PC-9 (cell line): ENCODE results near the gene ZCCHC7. TPM values are rescaled to one million over a fixed set of nuclear protein-coding genes. Genes with fewer than 3 reads are reported as not detected.

Experiments used
- BruUV-seq: library from RNA; stranded (reverse); fragments of 400-500 nt; replicated peaks from 2 replicates; lab custom pipeline; 2021; lab: Mats Ljungman, UMichigan
- CTCF ChIA-PET: fragments of 300-600 bp; sonication (Branson Sonifier 250); formaldehyde crosslinking; loops from one replicate; lab custom pipeline; 2022; ENCODE audit warnings: antibody characterized with exemption; lab: Charles Lee
- POLR2A ChIA-PET: fragments of 300-600 bp; sonication (Branson Sonifier 250); formaldehyde crosslinking; loops from one replicate; lab custom pipeline; 2022; ENCODE audit warnings: antibody characterized with exemption; ENCODE audit not compliant: unreplicated experiment; lab: Charles Lee
- DNase-seq, 2 experiments: peaks; one replicate each; pipeline versions ENCODE4 v3.0.0 to v3.0.0-alpha.2; 2015 to 2022; ENCODE audit warnings: mixed read lengths in 1 of 2
- H2AFZ ChIP-seq: fragments of 200-600 bp; sonication (generic); 2 replicates; pipeline ENCODE4 v1.8.1; 2017; ENCODE audit warnings: antibody characterized with exemption
- H3F3A ChIP-seq: fragments of 200-600 bp; sonication (generic); 2 replicates; pipeline ENCODE4 v1.8.1; 2017; ENCODE audit warnings: antibody characterized with exemption, mild to moderate bottlenecking, low read depth; ENCODE audit not compliant: insufficient read depth
- H3K27ac ChIP-seq: fragments of 200-600 bp; sonication (generic); 2 replicates; pipeline ENCODE4 v1.6.1; 2016; ENCODE audit warnings: mixed run types
- H3K27me3 ChIP-seq: fragments of 200-600 bp; sonication (generic); 2 replicates; pipeline ENCODE4 v1.6.1; 2016; ENCODE audit warnings: low read depth, mixed run types; ENCODE audit not compliant: insufficient read depth
- H3K36me3 ChIP-seq: fragments of 200-600 bp; sonication (generic); 2 replicates; pipeline ENCODE4 v1.6.1; 2016; ENCODE audit warnings: low read depth, mixed run types
- H3K4me1 ChIP-seq: fragments of 200-600 bp; sonication (generic); replicated peaks from 2 replicates; pipeline ENCODE4 v1.6.1; 2016; ENCODE audit warnings: mixed run types; ENCODE audit not compliant: insufficient read depth
- H3K4me2 ChIP-seq: fragments of 200-600 bp; sonication (generic); 2 replicates; pipeline ENCODE4 v1.6.1; 2017; ENCODE audit warnings: mixed run types
- H3K4me3 ChIP-seq: fragments of 200-600 bp; sonication (generic); 2 replicates; pipeline ENCODE4 v1.6.1; 2016; ENCODE audit warnings: mixed run types
- H3K79me2 ChIP-seq: fragments of 200-600 bp; sonication (generic); 2 replicates; pipeline ENCODE4 v1.6.1; 2017; ENCODE audit warnings: low read depth, mixed run types
- H3K9me2 ChIP-seq: fragments of 200-600 bp; sonication (generic); 2 replicates; pipeline ENCODE4 v1.8.1; 2017; ENCODE audit warnings: mild to moderate bottlenecking; ENCODE audit not compliant: insufficient read depth
- H3K9me3 ChIP-seq: fragments of 200-600 bp; sonication (generic); 2 replicates; pipeline ENCODE4 v1.8.1; 2016; ENCODE audit warnings: low read depth; ENCODE audit not compliant: insufficient read depth
- H4K20me1 ChIP-seq: fragments of 200-600 bp; sonication (generic); 2 replicates; pipeline ENCODE4 v1.8.1; 2017; ENCODE audit not compliant: insufficient read depth
- EZH2 ChIP-seq: fragments of 200-600 bp; sonication (generic); IDR thresholded peaks from 2 replicates; pipeline ENCODE4 v1.8.0; 2017; ENCODE audit warnings: antibody characterized with exemption, low read depth
- intact Hi-C: fragments of 100-400 bp; cut with micrococcal nuclease; formaldehyde crosslinking; loops from one replicate; pipeline ENCODE4 v1.10.0; 2022; ENCODE audit not compliant: unreplicated experiment
- total RNA-seq: library from RNA; stranded (reverse); gene quantifications from 2 replicates; pipeline ENCODE4 v1.2.3, GENCODE V29; 2021
- TF ChIP-seq, protein P1 (sequence below): fragments of 200-600 bp; sonication (generic); conservative IDR thresholded peaks from 2 replicates; pipeline ENCODE4 v1.6.1; 2017; ENCODE audit warnings: mixed run types, antibody characterized with exemption, mild to moderate bottlenecking, moderate library complexity

Gene ZCCHC7
- total RNA-seq, 1 experiment from 2014 or later: 15.9 TPM

DNA sequence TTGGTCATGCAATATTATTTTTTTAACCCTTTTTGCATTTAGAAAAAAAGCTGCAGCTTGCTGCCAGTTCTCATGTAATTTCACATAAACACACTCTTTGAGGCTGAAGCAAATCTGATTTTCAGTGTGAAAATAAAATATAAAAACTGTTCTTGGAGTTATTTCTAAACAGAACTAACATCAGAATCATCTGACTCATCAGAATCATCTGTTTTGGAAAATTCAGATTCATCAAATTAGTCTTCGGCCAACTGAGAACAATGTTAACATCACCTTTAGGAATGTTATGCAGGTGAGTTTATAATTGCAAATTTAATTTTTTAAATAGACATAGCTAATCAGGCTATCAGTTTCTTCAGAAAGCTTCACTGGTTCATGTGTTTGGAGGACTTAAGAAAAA lies 45.3 kb downstream of the ZCCHC7 start:
- Histone ChIP-seq H3K4me2 (no peak overlapping the region), H2AFZ (no peak overlapping the region), H3K36me3 (no peaks in the 10 kb centered on the region), H3K9me3 (no peaks in the 10 kb centered on the region), H3K9me2 (no peaks in the 10 kb centered on the region), H3K27ac (no peak overlapping the region), H3K27me3 (no peaks in the 10 kb centered on the region), H3K79me2 (no peaks in the 10 kb centered on the region), H3K4me3 (no peak overlapping the region), H3K4me1 (no peaks in the 10 kb centered on the region), H3F3A (no peaks in the 10 kb centered on the region), H4K20me1 (no peaks in the 10 kb centered on the region; the same call in 1 of the 2 replicates)
- intact Hi-C loops: no loop called here
- DNase-seq: no peak
- ChIA-PET POLR2A (no interaction called here), CTCF (no interaction called here)
- TF ChIP-seq, protein P1, sequence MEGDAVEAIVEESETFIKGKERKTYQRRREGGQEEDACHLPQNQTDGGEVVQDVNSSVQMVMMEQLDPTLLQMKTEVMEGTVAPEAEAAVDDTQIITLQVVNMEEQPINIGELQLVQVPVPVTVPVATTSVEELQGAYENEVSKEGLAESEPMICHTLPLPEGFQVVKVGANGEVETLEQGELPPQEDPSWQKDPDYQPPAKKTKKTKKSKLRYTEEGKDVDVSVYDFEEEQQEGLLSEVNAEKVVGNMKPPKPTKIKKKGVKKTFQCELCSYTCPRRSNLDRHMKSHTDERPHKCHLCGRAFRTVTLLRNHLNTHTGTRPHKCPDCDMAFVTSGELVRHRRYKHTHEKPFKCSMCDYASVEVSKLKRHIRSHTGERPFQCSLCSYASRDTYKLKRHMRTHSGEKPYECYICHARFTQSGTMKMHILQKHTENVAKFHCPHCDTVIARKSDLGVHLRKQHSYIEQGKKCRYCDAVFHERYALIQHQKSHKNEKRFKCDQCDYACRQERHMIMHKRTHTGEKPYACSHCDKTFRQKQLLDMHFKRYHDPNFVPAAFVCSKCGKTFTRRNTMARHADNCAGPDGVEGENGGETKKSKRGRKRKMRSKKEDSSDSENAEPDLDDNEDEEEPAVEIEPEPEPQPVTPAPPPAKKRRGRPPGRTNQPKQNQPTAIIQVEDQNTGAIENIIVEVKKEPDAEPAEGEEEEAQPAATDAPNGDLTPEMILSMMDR: no peak
- TF ChIP-seq EZH2: no peak
- no TSS peak for BruUV-seq

DNA sequence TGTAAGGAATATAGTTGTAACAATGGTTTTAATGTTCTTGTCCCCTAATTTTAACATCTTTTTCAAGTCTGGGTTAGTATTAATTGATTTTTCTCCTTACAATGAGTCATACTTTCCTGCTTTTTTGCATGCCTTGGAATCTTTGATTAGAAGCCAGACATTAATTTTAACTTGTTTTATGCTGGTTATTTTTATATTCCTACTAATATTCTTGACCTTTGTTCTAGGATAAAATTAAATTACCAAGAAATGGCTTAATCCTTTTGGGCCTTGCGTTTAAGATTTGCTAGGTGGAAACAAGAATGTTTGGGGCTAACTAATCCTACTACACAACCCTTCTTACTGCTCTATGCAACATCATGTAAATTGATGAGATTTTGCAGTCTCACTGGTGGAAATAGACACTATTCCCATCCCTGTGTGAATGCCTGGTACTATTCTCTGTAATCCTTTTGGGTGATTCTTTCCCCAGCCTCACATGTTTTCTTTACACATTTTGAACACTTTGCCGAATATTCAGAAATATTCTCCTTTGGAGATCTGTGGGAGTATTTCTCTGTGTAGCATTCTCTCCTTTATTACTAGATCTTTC lies 47.2 kb downstream of the ZCCHC7 start:
- Histone ChIP-seq H2AFZ (no peak overlapping the region), H3K27me3 (no peaks in the 10 kb centered on the region), H3K9me2 (no peaks in the 10 kb centered on the region), H3K4me3 (no peak overlapping the region), H3K27ac (no peak overlapping the region), H3K9me3 (no peaks in the 10 kb centered on the region), H4K20me1 (no peaks in the 10 kb centered on the region; the same call in 1 of the 2 replicates), H3F3A (no peaks in the 10 kb centered on the region), H3K79me2 (no peaks in the 10 kb centered on the region), H3K4me1 (no peaks in the 10 kb centered on the region), H3K36me3 (no peaks in the 10 kb centered on the region), H3K4me2 (no peak overlapping the region)
- intact Hi-C loops: no loop called here
- ChIA-PET POLR2A (no interaction called here), CTCF (no interaction called here)
- DNase-seq: no peak
- BruUV-seq: no TSS peak
- TF ChIP-seq, protein P1: no peak
- no peak for TF ChIP-seq EZH2

DNA sequence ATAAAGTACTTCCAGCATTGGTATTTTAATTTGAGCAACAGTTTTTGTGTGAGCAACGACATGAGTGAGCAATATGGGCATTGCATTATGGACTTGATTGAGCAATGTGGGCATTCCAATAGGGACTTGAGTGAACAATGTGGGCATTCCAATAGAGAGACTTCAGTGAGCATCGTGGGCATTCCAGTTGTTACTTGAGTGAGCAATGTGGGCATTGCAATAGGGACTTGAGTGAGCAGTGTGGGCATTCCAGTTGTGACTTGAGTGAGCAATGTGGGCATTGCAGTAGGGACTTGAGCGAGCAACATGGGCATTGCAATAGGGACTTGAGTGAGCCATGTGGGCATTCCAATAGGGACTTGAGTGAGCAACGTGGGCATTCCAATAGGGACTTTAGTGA lies 52.2 kb downstream of the ZCCHC7 start:
- no peaks in the 10 kb centered on the region for H3K36me3 ChIP-seq
- H3K4me2 ChIP-seq: no peak overlapping the region
- intact Hi-C loops: no loop called here
- ChIA-PET CTCF (no interaction called here), POLR2A (no interaction called here)
- no peak overlapping the region for H2AFZ ChIP-seq
- H3K4me1 ChIP-seq: no peaks in the 10 kb centered on the region
- TF ChIP-seq EZH2: no peak
- TF ChIP-seq, protein P1: no peak
- H3K27me3 ChIP-seq: no peaks in the 10 kb centered on the region
- no TSS peak for BruUV-seq
- no peaks in the 10 kb centered on the region for H3K79me2 ChIP-seq
- H3K27ac ChIP-seq: no peak overlapping the region
- H3F3A ChIP-seq: no peaks in the 10 kb centered on the region
- no peak overlapping the region for H3K4me3 ChIP-seq
- no peaks in the 10 kb centered on the region for H3K9me2 ChIP-seq
- no peaks in the 10 kb centered on the region for H3K9me3 ChIP-seq
- H4K20me1 ChIP-seq: no peaks in the 10 kb centered on the region
- DNase-seq: no peak
